Placental pericyte (primary cell): ENCODE results near the gene RELN. TPM values are rescaled to one million over a fixed set of nuclear protein-coding genes. Genes with fewer than 3 reads are reported as not detected.

Experiments
- small RNA-seq: library from RNA; depleted of rRNA; stranded (forward); fragments of <200 nt; gene quantifications from one replicate; pipeline ENCODE3, GENCODE V24; 2012; ENCODE audit warnings: low replicate concordance
- total RNA-seq: library from RNA; depleted of rRNA; stranded (reverse); fragments of >200 nt; gene quantifications from 2 replicates; pipeline ENCODE4 v1.2.3, GENCODE V29; 2012

The RELN gene
- total RNA-seq, result 0.14 TPM in 1 of 2 replicates, not detected in the other

GRCh38 chr7:103989200-103989784 is at the start of gene RELN:
Gene RELN (minus strand): TSS chr7:103989658. CDS start chr7:103989356, 302 bp downstream.

GRCh38 chr7:103446049-103446520 is 543.4 kb downstream of the RELN start, which contains the start of gene SLC26A5:
Gene SLC26A5 (minus strand): TSS chr7:103446207. CDS start chr7:103421514, 24,693 bp downstream.

Small RNAs within 50 kb of the gene (small RNA-seq; reads per million reads assigned to genes)
- gene RF00019, result not detected

Other genes starting within 250 kb of the RELN start
- gene ORC5, start 218.4 kb upstream of the RELN start, total RNA-seq, result 16.6 and 30.5 TPM in 2 replicates